Ascending aorta (tissue), 2 donors: Measurements from ENCODE around the gene ISLR2. TPM values are rescaled to one million over a fixed set of nuclear protein-coding genes. Genes with fewer than 3 reads are reported as not detected.

Experiments used
- DNase-seq, 2 donors: peaks; one replicate each; pipeline ENCODE4 v3.0.0-alpha.2; 2019; ENCODE audit warnings: low spot score in 2 of 2
- H3K27ac ChIP-seq, 2 donors: fragments of 200-600 bp; sonication (generic); one replicate each; pipeline ENCODE4 v1.5.1; 2016 to 2017; ENCODE audit warnings: mild to moderate bottlenecking in 1 of 2
- H3K27me3 ChIP-seq: fragments of 200-600 bp; sonication (generic); one replicate; pipeline ENCODE4 v1.5.1; 2017
- H3K36me3 ChIP-seq, 2 donors: fragments of 200-600 bp; sonication (generic); one replicate each; pipeline ENCODE4 v1.5.1; 2016
- H3K4me1 ChIP-seq, 2 donors: fragments of 200-600 bp; sonication (generic); one replicate each; pipeline ENCODE4 v1.5.1; 2016 to 2017; ENCODE audit warnings: mild to moderate bottlenecking in 1 of 2
- H3K4me3 ChIP-seq, 2 donors: fragments of 200-600 bp; sonication (generic); one replicate each; pipeline ENCODE4 v1.5.1; 2016 to 2017; ENCODE audit warnings: mild to moderate bottlenecking in 1 of 2
- H3K9me3 ChIP-seq, 2 donors: fragments of 200-600 bp; sonication (generic); one replicate each; pipeline ENCODE4 v1.5.1; 2016
- intact Hi-C: fragments of 100-400 bp; cut with DNase I; formaldehyde crosslinking; loops from one replicate; pipeline ENCODE4 v1.15.1; 2023
- total RNA-seq: library from RNA; depleted of rRNA; stranded (reverse); fragments of >200 nt; gene quantifications from one replicate; pipeline ENCODE4 v1.1.0, GENCODE V29; 2016
- TF ChIP-seq, protein P1 (sequence below), 3 experiments: fragments of 200-600 bp in 2 of 3; fragments of 450-650 bp in 1 of 3; sonication (generic) in 2 of 3; IDR thresholded peaks; one replicate each; pipeline ENCODE4 v1.5.1; 2016 to 2019; ENCODE audit warnings: antibody characterized with exemption in 3 of 3, mild to moderate bottlenecking in 1 of 3, moderate library complexity in 1 of 3

Gene ISLR2
- total RNA-seq, 1 donor from 2014 or later: 0.64 TPM

DNA sequence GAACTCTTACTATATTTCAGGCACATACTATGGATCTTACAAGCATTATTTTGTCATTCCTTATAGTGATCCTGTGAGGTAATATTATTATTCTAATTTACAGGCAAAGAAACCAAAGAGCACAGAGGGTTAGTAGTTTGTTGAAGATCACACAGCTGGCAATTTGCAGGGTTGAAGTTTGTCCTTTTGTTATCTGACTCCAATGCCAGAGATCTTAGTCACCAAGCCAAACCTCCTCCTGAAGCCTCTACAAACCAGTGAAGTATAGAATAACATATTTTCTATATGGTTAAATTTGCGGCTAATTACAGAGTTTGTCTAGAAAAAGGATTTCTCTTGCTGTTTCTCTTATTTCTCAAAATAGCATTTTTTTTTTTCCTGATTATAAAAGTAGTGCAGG is 11.2 kb downstream of the ISLR2 start:
- TF ChIP-seq, protein P1, sequence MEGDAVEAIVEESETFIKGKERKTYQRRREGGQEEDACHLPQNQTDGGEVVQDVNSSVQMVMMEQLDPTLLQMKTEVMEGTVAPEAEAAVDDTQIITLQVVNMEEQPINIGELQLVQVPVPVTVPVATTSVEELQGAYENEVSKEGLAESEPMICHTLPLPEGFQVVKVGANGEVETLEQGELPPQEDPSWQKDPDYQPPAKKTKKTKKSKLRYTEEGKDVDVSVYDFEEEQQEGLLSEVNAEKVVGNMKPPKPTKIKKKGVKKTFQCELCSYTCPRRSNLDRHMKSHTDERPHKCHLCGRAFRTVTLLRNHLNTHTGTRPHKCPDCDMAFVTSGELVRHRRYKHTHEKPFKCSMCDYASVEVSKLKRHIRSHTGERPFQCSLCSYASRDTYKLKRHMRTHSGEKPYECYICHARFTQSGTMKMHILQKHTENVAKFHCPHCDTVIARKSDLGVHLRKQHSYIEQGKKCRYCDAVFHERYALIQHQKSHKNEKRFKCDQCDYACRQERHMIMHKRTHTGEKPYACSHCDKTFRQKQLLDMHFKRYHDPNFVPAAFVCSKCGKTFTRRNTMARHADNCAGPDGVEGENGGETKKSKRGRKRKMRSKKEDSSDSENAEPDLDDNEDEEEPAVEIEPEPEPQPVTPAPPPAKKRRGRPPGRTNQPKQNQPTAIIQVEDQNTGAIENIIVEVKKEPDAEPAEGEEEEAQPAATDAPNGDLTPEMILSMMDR (IDR thresholded peaks at IDR 0.05): no peak
- no peak overlapping the region for H3K27ac ChIP-seq
- no peak for DNase-seq
- H3K36me3 ChIP-seq: no peaks in the 10 kb centered on the region
- intact Hi-C loops: no loop called here
- H3K4me1 ChIP-seq: peaks cover 0 to 8% of the 10 kb centered on the region in 2 donors
- H3K27me3 ChIP-seq: no peaks in the 10 kb centered on the region
- no peaks in the 10 kb centered on the region for H3K9me3 ChIP-seq
- no peak overlapping the region for H3K4me3 ChIP-seq

- Histone ChIP-seq H3K36me3 (no peaks in the 10 kb centered on the region), H3K9me3 (no peaks in the 10 kb centered on the region), H3K4me3 (no peak overlapping the region), H3K27ac (no peak overlapping the region), H3K4me1 (no peaks in the 10 kb centered on the region), H3K27me3 (no peaks in the 10 kb centered on the region)
- TF ChIP-seq, protein P1 (IDR thresholded peaks at IDR 0.05): no peak
- intact Hi-C loops: no loop called here
- DNase-seq: no peak
Observed at GRCh38 chr15:74144153-74144775, 13.9 kb downstream of the ISLR2 start.

- H3K36me3 ChIP-seq: no peaks in the 10 kb centered on the region
- H3K9me3 ChIP-seq: no peaks in the 10 kb centered on the region
- H3K4me1 ChIP-seq: no peaks in the 10 kb centered on the region
- TF ChIP-seq, protein P1 (IDR thresholded peaks at IDR 0.05): no peak
- intact Hi-C loops: no loop called here
- no peak overlapping the region for H3K4me3 ChIP-seq
- no peak overlapping the region for H3K27ac ChIP-seq
- DNase-seq: no peak
- no peaks in the 10 kb centered on the region for H3K27me3 ChIP-seq
Observed at GRCh38 chr15:74146277-74146800, 16.0 kb downstream of the ISLR2 start.

- Histone ChIP-seq H3K9me3 (no peaks in the 10 kb centered on the region), H3K27me3 (no peaks in the 10 kb centered on the region), H3K27ac (no peak overlapping the region), H3K4me1 (no peaks in the 10 kb centered on the region), H3K4me3 (no peak overlapping the region), H3K36me3 (no peaks in the 10 kb centered on the region)
- intact Hi-C loops: no loop called here
- no peak for DNase-seq
- TF ChIP-seq, protein P1 (IDR thresholded peaks at IDR 0.05): no peak
Observed at GRCh38 chr15:74147051-74147450, 16.7 kb downstream of the ISLR2 start.

- Histone ChIP-seq H3K4me1 (peaks cover 3 to 25% of the 10 kb centered on the region in 2 donors), H3K4me3 (no peak overlapping the region), H3K27ac (peak overlapping the region; percentile 59 to 61), H3K27me3 (no peaks in the 10 kb centered on the region), H3K9me3 (no peaks in the 10 kb centered on the region), H3K36me3 (no peaks in the 10 kb centered on the region)
- TF ChIP-seq, protein P1 (IDR thresholded peaks at IDR 0.05): no peak
- DNase-seq: no peak
- intact Hi-C loops: loop anchor here (2.0 to 5.0 kb wide), 3 partner anchors 17 to 46 kb away; partner anchors contain the start of genes ISLR and STRA6
Observed at GRCh38 chr15:74155766-74156417, 25.5 kb downstream of the ISLR2 start.
